HL-60 (cell line): ENCODE measurements around the gene STUM.

Experiments used
- GABPA ChIP-seq: IDR thresholded peaks from 2 replicates; pipeline ENCODE4 v1.6.1; 2012; ENCODE audit warnings: low read depth
- TF ChIP-seq, protein P1 (sequence below): IDR thresholded peaks from one replicate; pipeline ENCODE4 v1.5.1; 2011; ENCODE audit warnings: low read length, control low read depth, inconsistent platforms; ENCODE audit not compliant: insufficient read depth

DNA sequence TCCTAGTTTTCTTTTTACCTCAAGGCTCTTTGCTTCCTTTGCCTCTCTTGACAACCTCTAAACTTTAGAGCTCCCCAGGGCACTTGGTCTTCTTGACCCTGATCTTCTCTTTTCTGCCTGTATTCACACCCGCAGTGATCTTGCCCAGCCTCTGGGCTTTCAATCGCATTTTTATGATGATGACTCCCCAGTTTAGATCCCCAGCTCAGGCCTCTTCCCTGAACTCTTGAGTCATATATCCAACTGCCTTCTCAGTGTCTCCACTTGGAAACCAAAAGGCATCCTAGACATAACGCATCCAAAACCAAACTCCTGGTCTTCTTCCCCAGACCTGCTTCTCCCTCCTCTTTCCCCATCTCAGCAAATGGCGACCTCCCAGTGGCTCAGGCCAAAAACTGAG lies 6.5 kb downstream of the STUM start:
- TF ChIP-seq, protein P1, sequence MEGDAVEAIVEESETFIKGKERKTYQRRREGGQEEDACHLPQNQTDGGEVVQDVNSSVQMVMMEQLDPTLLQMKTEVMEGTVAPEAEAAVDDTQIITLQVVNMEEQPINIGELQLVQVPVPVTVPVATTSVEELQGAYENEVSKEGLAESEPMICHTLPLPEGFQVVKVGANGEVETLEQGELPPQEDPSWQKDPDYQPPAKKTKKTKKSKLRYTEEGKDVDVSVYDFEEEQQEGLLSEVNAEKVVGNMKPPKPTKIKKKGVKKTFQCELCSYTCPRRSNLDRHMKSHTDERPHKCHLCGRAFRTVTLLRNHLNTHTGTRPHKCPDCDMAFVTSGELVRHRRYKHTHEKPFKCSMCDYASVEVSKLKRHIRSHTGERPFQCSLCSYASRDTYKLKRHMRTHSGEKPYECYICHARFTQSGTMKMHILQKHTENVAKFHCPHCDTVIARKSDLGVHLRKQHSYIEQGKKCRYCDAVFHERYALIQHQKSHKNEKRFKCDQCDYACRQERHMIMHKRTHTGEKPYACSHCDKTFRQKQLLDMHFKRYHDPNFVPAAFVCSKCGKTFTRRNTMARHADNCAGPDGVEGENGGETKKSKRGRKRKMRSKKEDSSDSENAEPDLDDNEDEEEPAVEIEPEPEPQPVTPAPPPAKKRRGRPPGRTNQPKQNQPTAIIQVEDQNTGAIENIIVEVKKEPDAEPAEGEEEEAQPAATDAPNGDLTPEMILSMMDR = no peak
- TF ChIP-seq GABPA = no peak
